HPDE6-E6E7 (cell line): Measurements from ENCODE around the gene TTC9.
A peak's percentile ranks its signal among the peaks of the same experiment; 100 is the strongest.

Source experiments
- DNase-seq: peaks from one replicate; pipeline ENCODE4 v3.0.0; 2011; ENCODE audit warnings: missing footprints; ENCODE audit errors: extremely low spot score

The TTC9 gene

DNA sequence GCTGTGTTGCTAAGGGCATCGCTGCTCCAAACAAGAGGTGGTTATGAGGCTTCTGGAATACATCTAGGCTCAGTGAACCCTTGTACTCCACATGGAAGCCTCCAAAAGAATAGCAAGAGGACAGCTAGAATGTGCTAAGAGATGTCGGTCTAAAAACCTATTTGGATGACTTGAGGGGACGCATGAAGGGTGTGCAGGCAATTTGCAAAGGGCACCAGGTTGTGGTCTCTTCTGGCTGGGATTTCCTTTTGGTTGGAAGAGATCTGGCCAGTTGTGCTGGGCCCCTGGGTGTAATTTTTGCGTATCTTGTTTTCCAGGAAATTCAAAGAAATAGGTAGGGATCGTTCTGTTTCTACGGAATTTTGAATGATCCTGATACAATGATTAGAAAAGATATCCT, 4.2 kb downstream of the TTC9 start:
- DNase-seq = no peak

DNA sequence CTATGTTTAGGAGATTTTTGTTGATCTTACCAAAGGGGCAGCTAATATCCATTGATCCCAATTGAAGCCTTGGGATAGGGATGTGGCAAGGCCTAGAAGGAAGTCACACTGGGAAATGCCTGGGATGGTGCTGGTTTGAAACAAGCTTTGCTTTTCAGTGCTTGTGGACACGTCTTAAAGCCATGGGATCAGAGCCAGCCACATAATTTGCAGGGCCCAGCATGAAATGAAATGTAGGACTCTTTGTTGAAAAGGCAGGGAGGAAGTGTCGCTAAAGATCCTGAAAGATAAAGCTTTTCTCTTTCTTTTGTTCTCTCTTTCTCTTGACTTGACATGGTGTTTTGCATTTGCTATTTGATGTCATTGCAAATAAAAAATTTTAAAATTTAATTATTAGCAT, 5.0 kb downstream of the TTC9 start:
- DNase-seq = no peak

DNA sequence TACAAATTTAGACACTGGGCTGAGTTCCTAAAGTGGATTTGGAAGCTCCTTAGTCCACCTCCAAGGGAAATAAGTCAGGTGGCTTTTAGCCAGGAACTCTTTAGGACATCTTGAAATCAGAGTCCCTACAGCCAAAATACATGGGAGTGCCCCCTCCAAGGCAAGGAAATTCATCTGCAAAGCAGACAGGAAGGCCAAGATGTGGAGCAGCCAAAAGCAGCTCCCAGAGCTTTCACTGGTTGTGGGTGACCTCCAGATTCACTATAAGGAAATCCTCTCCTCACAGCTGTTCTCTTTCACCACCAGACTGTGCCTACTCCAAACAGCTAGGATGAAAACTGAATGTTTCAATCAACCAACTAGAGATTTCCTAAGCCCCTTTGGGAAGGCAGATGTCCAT, 6.6 kb downstream of the TTC9 start:
- no peak for DNase-seq

DNA sequence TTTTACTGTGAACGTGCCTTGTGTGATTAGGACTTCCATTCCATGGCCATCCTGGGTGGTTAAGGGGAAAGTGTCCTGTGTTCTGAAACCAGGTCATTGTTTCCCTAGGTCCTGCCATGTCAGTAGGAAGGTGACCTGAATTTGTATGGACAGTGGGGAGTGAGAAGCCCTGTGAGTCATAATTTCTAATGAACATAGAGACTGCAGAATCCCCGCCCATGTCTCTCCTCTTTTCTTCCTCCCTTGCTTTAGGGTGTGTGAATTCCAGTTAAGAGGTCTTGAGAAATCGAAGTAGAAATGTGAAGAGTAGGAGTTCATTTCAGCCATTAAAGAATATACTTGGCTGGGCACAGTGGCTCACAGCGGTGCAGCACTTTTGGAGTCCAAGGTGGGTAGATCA, 8.1 kb downstream of the TTC9 start:
- no peak for DNase-seq

DNA sequence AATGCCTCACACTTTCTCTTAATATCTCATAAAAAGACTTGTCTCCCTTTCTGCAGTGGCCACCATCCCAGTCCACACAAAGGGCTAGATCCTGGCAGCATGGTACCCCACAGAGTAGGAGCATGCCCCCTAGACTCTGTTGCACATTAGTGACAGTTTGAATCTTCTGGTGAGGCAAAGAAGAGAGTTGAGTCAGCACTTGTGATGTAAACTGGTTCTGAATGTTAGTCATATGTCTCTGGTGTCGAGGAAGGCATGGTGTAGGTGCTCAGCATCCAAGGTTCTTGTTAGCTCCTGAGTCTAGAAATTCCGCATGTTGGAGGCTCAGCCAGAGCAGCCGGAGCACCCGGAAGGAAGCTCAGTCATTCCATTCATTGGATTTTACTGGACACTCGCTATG, 9.8 kb downstream of the TTC9 start:
- no peak for DNase-seq

DNA sequence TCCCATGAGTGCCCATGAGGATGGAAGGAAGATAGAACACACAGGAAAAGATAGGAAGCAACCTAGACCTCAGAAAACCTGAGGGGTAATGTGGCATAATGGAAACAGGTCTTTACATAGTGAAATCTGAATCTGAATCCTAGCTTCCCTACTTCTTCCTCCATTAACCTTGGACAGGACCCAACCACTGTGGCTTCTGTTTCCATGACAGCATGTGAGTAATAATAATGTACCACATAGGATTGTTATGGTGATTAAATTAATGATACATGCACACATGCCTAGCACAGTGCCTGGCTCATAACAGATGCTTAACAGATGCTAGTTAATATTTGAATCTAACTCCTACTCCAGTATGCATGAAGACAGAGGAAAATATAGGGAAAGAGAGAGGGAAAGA, 11.2 kb downstream of the TTC9 start:
- DNase-seq = no peak

DNA sequence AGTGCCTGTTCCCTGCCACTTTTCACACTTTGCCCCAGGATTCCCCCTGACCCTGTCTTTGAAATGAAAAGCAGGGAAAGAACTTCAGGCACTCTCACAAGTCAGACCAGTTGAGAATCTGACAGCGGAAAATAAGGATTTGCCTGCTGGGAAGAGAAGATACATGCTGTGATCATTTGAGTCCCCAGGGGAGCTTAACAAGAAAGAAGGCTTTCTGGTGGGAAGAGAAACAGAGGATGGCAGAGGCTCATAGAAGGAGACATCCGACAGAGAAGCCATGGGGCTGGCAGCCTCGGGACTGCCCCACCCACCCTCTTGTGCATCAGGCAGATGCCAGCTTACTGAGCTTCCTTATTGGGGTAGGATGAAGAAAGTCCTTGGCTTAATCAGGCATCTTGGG, 11.9 kb downstream of the TTC9 start:
- no peak for DNase-seq

DNA sequence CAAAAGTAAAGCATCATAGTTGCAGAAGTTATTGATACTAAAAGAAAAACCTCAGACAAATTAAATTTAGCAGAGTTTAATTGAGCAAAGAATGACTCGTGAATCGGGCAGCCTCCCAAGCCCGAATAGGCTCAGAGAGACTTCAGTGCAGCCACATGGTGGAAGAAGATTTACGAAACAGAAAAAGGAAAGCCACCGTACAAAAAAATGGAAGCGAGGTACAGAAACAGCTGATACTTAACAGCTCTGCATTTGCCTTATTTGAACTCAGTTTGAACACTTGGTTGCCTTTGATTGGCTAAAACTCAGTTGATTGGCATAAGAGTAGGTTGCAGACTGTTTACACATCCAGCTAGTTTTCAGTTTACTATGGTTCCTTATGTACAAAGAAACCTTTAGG, 12.9 kb downstream of the TTC9 start:
- no peak for DNase-seq

DNA sequence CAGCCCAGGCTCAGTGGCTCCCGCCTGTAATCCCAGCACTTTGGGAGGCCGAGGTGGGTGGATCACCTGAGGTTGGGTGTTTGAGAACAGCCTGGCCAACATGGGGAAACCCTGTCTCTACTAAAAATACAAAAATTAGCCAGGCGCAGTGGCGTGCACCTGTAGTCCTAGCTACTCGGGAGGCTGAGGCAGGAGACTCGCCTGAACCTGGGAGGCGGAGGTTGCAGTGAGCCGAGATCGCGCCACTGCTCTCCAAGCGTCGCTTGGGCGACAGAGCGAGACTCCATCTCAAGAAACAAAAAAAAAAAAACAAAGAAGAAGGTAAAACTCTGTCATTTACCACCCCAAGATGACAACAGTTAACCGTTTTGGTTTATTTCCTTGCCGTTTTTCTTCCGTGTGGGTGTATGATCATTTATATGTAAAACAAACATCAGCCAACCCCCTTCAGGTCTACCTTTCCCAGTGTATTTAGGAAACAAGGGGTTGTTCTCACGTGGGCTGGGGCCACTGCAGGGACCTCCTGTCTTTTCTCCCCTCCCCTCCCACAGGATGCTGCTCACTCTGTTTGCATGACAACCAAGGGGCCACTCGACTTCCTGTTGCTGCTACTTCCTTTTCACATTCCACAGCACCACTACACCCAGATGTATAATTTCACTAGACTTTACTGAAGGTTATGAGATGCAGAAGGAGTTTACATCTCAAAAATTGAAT, 13.6 kb downstream of the TTC9 start:
- DNase-seq = no peak

DNA sequence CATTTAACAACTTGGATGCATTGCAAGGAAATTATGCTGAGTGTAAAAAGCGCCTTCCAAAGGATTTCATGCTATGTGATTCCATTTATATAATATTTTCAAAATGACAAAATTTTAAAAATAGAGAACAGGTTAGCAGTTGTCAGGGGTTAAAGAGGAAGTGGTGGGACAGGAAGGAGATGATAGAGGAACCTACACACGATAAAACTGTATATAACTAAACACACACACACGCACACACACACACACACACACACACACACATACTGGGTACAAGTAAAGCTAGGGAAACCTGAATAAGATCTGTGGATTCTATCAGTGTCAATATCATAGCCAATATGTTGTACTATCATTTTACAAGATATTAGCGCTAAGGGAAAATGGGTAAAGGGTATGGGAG, 17.2 kb downstream of the TTC9 start:
- no peak for DNase-seq

DNA sequence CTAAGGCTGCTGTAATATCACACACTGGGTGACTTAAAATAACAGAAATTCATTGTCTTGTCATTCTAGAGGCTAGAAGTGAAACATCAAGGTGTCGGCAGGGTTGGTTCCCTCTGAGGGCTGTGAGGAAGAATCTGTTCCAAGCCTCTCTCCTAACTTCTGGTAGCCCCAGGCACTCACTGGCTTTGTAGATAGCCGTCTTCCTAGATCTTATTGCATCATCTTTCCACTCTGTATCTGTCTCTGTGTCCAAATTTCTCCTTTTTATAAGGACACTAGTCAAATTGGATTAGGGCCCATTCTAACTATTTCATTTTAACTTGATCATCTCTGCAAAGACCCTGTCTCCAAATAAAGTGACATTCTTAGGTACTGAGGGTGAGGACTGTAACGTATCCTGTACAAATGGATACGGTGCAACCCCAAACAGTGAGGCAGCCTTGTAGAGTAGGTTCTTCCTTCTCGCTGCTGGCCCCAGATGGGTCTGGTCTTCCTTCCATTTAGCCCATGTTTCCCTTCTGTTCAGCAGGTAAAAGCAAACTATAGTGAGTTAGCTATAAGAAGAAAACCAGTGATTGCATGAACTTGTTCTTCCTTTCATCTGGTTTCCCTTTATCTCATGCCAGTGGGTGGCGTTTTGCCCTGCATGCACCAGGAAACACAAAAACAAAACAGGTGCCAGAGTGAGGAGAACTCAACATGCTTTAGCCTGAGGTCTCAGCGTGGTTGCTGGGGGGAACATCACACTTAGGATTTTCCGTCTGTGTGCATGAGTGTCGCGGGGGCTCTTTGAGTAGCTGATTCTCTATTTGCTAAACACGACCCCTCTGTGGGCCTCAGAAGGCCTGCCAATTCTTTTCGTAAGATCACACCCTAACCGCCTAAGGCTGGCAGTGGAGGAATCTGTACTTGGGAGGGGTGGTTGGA, 19.5 kb downstream of the TTC9 start:
- no peak for DNase-seq

DNA sequence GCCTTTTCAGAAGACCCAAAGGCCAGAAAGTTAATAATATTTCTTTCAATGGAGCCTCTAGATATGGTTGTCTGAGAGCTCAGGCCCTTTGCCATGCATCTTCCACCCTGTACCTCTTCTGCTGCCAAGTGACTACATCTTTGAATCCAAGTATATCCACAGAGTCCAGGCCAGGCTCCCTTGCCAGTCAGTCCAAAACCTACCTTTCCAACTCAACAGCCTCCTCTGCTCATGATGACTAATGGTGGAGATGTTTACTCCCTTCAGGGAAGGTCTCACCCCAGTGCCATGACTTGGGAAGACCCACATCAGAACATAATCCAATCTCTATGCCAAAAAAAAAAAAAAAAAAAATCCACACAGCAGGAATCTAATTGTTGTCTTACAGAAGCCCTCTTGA, 20.4 kb downstream of the TTC9 start:
- no peak for DNase-seq

DNA sequence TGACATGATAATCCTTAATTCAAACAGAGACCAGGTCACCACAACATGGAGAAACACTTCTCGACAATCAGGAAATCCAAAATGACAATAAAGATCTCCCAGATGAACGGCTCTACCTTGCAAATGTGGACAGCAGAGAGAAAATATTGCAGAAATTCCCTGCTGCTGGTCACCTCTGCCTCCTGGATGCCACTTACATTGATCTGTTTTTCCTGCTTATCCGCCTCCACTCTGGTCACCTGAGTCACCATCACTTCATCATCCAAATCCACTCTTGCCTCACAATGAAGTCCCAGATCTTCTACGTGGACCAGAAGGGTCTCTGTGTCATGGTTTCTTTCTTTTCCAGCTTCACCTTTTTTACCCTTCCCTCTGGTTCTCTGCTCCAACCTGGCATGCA, 21.1 kb downstream of the TTC9 start:
- DNase-seq = no peak

DNA sequence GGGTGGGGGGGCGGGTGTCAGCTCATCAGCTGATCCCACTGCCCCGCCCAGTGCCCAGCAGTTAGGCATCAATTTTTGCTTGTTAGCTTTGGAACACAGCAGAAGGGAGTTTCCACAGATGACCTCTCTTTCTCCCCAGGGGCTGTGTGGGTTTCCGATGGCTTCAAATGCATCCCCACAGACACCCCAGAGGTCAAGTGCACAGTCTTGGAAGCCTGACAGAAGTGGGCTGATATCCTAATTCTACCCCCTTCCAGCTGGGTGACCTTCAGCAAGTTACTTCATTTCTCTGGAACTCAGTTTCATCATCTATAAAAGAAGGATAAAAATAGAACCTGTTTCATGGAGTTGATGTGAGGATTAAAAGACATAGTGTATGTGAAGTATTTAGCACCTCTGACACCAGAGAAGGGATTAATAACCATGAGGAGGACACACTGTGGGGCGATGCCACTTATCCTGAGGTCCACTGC, 22.0 kb downstream of the TTC9 start:
- DNase-seq = no peak

DNA sequence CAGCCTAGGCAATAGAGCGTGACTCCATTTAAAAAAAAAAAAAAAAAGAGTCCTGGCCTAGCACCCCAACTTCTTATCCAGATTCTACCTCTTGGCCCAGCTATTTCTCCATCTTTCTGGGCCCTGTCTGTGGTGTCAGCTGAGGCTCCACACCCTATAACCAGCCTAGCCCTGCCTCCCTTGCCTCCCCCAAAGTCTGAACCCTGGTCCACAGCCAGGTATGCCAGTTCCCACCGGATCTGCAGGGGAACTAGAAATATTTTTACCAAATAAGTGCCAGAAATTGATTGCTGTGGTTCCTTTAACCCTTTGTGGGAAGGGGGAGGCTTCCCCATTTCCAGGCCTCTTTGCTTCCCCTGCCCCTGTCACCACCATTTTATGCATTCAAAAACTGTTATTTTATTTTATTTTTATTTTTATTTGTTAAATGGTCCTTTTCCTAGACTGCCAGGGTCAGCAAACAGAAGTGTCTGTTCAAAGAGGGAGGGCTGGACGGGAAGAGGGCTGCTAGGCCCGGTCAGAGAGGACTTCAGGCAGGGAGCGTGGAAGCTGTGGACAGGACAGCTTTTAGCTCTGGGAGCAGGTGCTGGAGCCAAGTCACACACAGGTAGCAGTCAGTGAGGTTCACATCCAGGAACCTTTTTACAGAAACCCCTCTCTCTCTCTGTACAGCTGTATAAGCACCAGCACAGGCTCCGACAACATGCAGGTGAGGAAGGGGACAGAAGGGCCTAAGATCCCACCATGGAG, 23.2 kb downstream of the TTC9 start:
- no peak for DNase-seq

DNA sequence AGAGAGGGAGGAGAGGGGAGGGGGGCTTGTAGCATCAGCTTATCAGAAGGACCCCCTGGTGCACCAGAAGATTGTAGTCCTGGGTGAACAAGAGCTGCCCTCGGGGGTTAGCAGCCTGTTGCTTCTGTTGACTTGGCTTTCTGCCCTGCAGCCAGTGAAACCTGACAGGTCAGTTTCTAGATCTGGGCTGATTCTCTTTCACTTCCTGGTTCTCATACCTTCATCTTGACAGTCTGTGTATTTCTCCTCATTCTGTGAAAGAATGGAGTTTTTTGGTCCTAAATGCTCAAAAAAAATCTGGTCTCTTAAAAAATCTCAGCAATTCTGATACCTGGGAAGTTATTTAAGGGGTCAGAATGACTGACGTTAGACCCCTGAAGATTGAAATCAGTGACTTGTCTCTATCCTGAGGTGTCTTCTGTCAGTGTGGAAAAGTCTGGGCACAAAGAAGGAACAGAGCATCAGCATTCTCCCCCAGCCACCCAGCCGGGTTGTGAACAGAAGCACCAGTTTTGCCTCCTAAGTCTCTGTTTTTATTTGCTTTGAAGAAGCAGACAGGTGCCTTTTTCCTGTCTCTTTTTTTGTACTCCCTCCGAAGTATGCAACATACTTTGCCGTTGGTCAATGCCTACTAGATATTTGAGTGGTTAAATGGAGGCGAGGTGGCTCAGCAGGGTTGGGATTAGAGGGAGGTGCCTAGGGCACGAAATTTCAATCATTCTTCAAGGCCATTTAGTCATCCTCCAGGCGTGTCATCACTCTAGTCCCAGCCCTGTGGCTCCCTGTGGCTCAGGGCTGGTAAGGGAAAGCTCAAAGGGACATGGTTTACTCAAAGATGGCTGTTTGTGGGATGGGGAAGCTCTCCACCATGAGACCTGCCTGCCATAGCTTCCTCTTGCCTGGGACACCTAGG, 24.0 kb downstream of the TTC9 start:
- peak; percentile 87 for DNase-seq

DNA sequence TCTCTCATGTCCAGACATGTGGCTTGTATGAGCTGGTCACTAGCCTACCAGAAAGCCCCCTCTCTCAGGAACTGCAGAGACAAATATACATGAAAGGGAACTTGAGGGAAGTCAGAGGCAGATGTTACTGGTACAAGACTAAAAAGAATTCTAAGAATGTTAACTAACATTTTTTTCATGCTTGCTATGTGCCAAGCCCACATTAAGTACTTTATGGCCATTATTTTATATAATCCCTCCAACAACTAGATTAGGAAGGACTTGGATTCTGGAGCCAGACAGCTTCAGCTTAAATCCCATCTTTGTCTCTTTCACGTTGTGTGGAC, 24.6 kb downstream of the TTC9 start:
- DNase-seq = no peak

DNA sequence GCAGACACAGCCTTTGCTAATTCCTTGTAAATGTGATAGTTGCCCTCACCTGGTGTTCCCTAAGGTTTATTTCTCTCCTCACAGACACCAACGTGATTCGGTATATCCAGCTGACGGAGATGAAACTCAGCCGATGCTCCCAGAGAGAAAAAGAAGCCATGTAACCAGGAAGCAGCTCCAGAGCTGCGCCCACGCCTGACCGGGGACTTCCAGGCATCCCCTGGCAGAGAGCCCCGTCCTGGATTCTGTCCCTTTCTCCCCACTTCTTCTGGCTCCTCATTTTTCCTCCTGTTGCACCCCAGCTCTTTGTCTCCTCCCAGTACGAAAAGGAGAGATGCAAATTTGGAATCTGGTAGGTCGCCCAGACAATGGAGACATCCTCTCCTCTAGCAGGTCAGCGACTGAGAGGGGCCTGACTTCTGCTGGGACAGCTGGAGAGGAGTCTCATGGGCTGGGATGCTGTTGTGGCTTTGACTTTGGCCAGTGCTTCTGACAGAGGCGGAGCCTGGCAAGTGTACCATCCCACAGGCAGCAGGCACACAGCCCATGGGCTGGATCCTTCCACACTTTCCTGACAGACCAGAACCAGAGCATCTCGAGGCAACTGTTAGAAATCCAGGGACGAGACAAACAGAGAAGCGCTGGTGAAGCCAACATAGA, 29.4 kb downstream of the TTC9 start:
- no peak for DNase-seq

DNA sequence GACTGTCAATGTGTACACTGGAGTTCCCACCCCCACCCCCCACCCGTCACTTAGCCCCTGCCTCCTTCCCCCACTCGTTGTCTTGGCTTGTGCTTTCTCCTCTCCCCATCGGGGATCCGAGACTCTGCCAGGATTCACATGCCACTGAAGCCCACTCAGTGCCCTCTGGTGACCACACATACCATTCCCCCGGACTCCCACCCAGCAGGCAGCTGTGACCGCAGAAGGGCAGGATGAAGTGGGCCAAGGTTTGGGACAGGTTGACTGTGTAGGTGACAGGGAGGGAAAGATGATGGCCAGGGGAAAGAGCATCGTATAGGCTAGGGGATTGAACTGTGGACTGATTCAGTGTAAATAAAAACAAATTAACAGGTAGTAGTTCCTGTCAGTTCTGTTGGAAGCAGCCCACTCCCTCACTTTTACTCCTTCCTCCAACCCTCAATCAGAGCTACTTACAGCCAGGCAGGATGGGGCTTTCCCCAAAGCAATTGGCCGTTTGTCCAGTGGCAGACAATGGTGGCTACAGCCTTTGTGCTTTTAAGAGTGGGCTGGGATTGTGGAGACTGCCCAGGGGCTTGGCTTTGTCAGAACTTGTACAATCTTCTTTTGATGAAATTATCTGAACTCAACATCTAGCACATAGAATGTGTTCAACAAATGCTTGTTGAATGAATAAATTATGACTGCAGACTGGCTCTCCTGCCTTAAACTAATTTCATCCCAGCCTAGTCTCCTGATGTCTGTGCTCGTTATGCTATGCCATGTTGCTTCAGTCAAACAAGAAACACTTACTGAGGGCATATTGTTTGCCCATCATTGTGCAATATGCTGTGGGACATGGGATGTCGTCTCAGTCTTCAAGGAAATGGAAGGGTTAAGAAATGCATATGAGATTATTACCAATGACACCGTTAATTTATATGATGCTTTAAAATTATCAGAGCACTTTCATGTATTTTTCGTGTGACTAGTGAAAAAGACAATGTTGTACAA, 30.2 kb downstream of the TTC9 start:
- DNase-seq = no peak

DNA sequence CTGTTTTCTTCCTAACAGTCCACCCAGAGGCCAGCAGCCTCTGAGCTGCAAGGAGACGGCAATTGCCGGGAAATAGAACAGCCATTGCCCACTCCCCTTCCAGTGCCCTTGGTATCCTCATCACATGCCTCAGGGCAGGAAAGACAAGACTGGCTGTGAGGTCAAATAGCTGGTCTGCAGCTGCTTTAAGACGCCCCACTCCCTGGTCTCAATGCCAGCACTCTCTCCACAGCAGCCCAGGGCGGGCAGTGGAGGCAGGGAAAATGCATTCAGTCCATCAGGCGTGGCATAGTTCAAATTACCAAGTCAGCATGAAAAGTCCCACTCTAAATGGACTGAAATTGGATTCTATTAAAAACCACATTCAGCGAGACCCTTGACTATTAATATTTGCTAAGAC, 35.6 kb downstream of the TTC9 start:
- DNase-seq = no peak
